Nephron progenitor cell (in vitro differentiated cells): ENCODE results near the gene CEP68.
A peak's percentile ranks its signal among the peaks of the same experiment; 100 is the strongest.
"Not testable (repeated sequence)": the region's sequence is repeated elsewhere in the genome, so short reads cannot be mapped to it uniquely, and the experiment has no call there.

ENCODE experiments used
- DNase-seq: peaks from one replicate; pipeline ENCODE4 v3.0.0; 2021
- H3K27ac Mint-ChIP-seq: 2 replicates; pipeline ENCODE4 v1.8.0; 2021; ENCODE audit warnings: mild to moderate bottlenecking, moderate library complexity, mixed read lengths
- H3K27me3 Mint-ChIP-seq: 2 replicates; pipeline ENCODE4 v1.8.0; 2021; ENCODE audit warnings: mild to moderate bottlenecking, low read depth, mixed read lengths; ENCODE audit not compliant: poor library complexity
- H3K36me3 Mint-ChIP-seq: 2 replicates; pipeline ENCODE4 v1.8.0; 2021; ENCODE audit warnings: low read depth, mixed read lengths
- H3K4me1 Mint-ChIP-seq: 2 replicates; pipeline ENCODE4 v1.8.0; 2021; ENCODE audit warnings: mixed read lengths
- H3K4me3 Mint-ChIP-seq: 2 replicates; pipeline ENCODE4 v1.8.0; 2021; ENCODE audit warnings: mild to moderate bottlenecking, moderate library complexity, mixed read lengths
- H3K9me3 Mint-ChIP-seq: 2 replicates; pipeline ENCODE4 v1.8.0; 2021; ENCODE audit warnings: mild to moderate bottlenecking, moderate library complexity, mixed read lengths
- TF ChIP-seq, protein P1 (sequence below): fragments of 200-600 bp; sonication (generic); IDR thresholded peaks from 2 replicates; pipeline ENCODE4 v1.5.0; 2021; ENCODE audit warnings: antibody characterized with exemption

Gene CEP68

GRCh38 chr2:65120990-65121693 lies 64.9 kb downstream of the CEP68 start:
- H3K9me3 Mint-ChIP-seq, result peaks cover 11% of the 10 kb centered on the region
- no peak overlapping the region for H3K4me3 Mint-ChIP-seq
- DNase-seq, result no peak
- H3K36me3 Mint-ChIP-seq, result peaks cover 35% of the 10 kb centered on the region
- H3K27me3 Mint-ChIP-seq, result no peaks in the 10 kb centered on the region
- peaks cover 6% of the 10 kb centered on the region for H3K4me1 Mint-ChIP-seq
- no peak overlapping the region for H3K27ac Mint-ChIP-seq
- TF ChIP-seq, protein P1, sequence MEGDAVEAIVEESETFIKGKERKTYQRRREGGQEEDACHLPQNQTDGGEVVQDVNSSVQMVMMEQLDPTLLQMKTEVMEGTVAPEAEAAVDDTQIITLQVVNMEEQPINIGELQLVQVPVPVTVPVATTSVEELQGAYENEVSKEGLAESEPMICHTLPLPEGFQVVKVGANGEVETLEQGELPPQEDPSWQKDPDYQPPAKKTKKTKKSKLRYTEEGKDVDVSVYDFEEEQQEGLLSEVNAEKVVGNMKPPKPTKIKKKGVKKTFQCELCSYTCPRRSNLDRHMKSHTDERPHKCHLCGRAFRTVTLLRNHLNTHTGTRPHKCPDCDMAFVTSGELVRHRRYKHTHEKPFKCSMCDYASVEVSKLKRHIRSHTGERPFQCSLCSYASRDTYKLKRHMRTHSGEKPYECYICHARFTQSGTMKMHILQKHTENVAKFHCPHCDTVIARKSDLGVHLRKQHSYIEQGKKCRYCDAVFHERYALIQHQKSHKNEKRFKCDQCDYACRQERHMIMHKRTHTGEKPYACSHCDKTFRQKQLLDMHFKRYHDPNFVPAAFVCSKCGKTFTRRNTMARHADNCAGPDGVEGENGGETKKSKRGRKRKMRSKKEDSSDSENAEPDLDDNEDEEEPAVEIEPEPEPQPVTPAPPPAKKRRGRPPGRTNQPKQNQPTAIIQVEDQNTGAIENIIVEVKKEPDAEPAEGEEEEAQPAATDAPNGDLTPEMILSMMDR, result no peak

DNA sequence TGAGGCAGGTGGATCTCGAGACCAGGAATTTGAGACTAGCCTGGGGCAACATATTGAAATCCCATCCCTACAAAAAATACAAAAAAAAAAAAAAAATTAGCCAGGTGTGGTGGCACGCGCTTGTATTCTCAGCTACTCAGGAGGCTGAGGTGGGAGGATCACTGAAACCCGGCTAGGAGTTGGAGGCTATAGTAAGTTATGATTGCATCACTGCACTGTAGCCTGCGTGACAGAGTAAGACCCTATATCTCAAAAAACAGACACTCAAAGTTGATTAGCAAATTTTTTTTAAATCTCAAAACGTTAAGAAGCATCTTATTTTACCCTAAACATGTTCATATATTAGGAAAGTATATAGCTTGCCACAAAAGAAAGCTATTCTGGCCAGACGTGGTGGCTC lies 66.1 kb downstream of the CEP68 start:
- Mint-ChIP-seq H3K4me1 (peaks cover 18% of the 10 kb centered on the region), H3K27me3 (no peaks in the 10 kb centered on the region), H3K9me3 (peaks cover 6% of the 10 kb centered on the region)

GRCh38 chr2:65125457-65125856 lies 69.2 kb downstream of the CEP68 start:
- H3K27me3 Mint-ChIP-seq, H3K27ac Mint-ChIP-seq, H3K9me3 Mint-ChIP-seq, H3K4me3 Mint-ChIP-seq, DNase-seq: not testable (repeated sequence)
- Mint-ChIP-seq H3K36me3 (peaks cover 27% of the 10 kb centered on the region), H3K4me1 (peaks cover 35% of the 10 kb centered on the region)

More for the DNA sequence above, 66.1 kb downstream of the CEP68 start:
- Mint-ChIP-seq H3K36me3 (peaks cover 35% of the 10 kb centered on the region), H3K4me3 (no peak overlapping the region), H3K27ac (no peak overlapping the region)
- TF ChIP-seq, protein P1, result no peak
- DNase-seq, result no peak

DNA sequence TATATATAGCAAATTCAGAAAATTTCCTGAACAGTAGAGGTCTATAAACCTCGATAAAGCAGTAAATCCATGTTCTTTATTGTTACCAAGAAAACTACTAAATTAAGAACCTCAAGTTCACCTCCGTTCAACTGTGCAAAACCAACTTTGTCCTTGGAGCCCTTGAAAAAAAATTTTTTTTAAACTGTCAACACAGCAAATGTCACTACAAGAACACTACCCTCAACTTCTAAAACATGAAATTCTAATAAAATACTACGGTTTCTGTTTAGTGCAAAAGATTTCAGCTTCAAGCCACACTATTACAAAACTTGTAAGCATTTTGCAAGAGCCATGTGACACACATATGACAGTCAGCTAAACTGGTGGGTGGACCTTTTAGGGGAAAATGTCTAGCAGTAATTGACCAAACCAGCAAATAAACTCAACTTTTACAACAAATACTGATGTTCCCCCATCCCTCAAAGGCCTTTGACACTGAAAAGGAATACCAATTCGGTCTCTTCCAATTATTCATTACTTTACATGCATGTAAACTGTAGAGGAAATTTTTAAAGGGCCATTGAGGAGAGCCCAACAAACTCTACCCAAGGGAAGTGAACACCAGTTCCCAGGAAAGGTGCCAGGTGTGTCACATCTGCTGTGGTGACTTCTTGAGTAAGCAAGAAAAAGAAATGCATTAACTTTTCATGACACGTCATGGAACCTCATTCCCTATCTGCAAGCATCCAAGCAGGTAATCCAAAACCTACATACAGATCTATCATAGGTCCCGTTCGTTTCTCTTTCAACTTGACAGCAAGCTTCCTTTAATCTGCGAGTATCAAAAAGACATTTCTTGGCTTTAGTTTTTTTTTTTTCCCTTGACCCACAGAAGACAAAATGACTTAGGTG lies 72.3 kb downstream of the CEP68 start:
- no peak for DNase-seq
- TF ChIP-seq, protein P1, result no peak
- peak overlapping the region; percentile 100 for H3K27ac Mint-ChIP-seq
- H3K36me3 Mint-ChIP-seq, result peaks cover 14% of the 10 kb centered on the region
- no peaks in the 10 kb centered on the region for H3K9me3 Mint-ChIP-seq
- peaks cover 35% of the 10 kb centered on the region for H3K4me1 Mint-ChIP-seq
- H3K4me3 Mint-ChIP-seq, result peak overlapping the region; percentile 97
- H3K27me3 Mint-ChIP-seq, result peaks cover 3% of the 10 kb centered on the region

- Mint-ChIP-seq H3K36me3 (peaks cover 13% of the 10 kb centered on the region), H3K27ac (peak overlapping the region; percentile 100), H3K4me3 (peak overlapping the region; percentile 97), H3K27me3 (peaks cover 3% of the 10 kb centered on the region), H3K4me1 (peaks cover 35% of the 10 kb centered on the region), H3K9me3 (no peaks in the 10 kb centered on the region)
- TF ChIP-seq, protein P1, result no peak
- peak; percentile 65 for DNase-seq
These were observed 73.1 kb downstream of the CEP68 start for GRCh38 chr2:65129286-65129825.
